ENCODE data around the gene KSR1.

DNA sequence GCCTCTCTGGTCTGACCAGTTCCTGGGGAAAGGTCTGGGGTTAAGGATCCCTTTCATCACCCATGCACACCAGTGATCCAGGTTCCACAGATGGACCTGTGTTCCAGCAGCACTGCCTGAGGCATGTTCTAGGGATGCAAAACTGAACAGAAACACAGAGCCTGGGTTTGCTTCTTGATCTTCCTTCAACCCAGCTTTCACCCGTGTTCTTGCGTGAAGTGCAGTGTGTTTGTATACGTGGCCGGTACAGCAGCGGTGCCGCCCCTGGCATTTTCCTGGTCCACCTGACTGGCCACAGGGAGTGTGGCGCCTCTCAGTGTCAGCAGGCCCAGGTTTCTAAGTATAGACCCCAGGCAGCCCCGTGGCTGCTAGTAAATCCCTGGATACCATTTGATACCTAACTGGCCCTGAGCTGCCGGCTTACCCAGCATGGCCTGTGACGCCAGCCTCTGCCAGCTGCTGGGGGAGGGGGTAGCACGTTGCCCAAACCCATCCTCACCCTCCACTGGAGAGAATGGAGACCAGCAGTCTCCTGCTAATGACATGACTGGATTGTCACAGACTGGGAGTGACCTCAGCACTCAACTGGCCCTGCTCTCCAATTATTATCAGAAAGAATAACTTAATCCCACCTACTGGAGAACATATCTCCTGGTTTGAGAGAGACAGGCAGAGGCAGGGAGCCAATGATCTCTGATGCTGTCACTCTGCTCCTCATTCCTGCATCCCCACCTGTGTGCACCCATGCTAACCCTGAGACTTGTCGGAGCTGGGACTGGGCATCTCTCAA, 115.5 kb downstream of the KSR1 start:
- TF ChIP-seq CTCF (IDR thresholded peaks at IDR 0.05) (no peak), POLR2AphosphoS5 (IDR thresholded peaks at IDR 0.05) (no peak)

Measured in breast epithelium (tissue), 3 donors.